Measurements from ENCODE around the gene HOXD1. TPM values are rescaled to one million over a fixed set of nuclear protein-coding genes. Genes with fewer than 3 reads are reported as not detected.

Gene HOXD1
- polyA plus RNA-seq, 1 experiment, result not detected

GRCh38 chr2:176164611-176165369, 23.7 kb upstream of the HOXD1 start:
- no peak for TF ChIP-seq CTCF (IDR thresholded peaks at IDR 0.05; ENCODE audit: insufficient read depth, low read depth, low read length)
- ChIA-PET POLR2A (no interaction called here), CTCF (interaction anchor here (0.6 to 1.0 kb wide), 2 partner anchors 390 to 1569 kb away, joined by 3 to 4 read pairs; no protein-coding TSS in a partner anchor)
- H3K27me3 ChIP-seq (ENCODE audit: control insufficient read depth, insufficient read depth, low read length), result peaks cover 56% of the 10 kb centered on the region
- no peak overlapping the region for H3K4me3 ChIP-seq (ENCODE audit: low read depth, low read length)
- no peaks in the 10 kb centered on the region for H3K36me3 ChIP-seq (ENCODE audit: control insufficient read depth, insufficient read depth, low read length)
- DNase-seq (ENCODE audit: low read depth), result no peak

GRCh38 chr2:176165370-176166050, 23.0 kb upstream of the HOXD1 start:
- CTCF ChIA-PET, result no interaction called here
- no peak overlapping the region for H3K4me3 ChIP-seq (ENCODE audit: low read depth, low read length)
- POLR2A ChIA-PET, result no interaction called here
- H3K36me3 ChIP-seq (ENCODE audit: control insufficient read depth, insufficient read depth, low read length), result no peaks in the 10 kb centered on the region
- no peak for DNase-seq (ENCODE audit: low read depth)
- TF ChIP-seq CTCF (IDR thresholded peaks at IDR 0.05; ENCODE audit: insufficient read depth, low read depth, low read length), result no peak
- peaks cover 53% of the 10 kb centered on the region for H3K27me3 ChIP-seq (ENCODE audit: control insufficient read depth, insufficient read depth, low read length)

- CTCF ChIA-PET, result interaction anchor here (1.1 kb wide), 1 partner anchor 26 kb away, joined by 4 read pairs; no protein-coding TSS in a partner anchor
- DNase-seq (ENCODE audit: low read depth), result no peak
- H3K4me3 ChIP-seq (ENCODE audit: low read depth, low read length), result no peak overlapping the region
- no peak for TF ChIP-seq CTCF (IDR thresholded peaks at IDR 0.05; ENCODE audit: insufficient read depth, low read depth, low read length)
- POLR2A ChIA-PET, result no interaction called here
- H3K27me3 ChIP-seq (ENCODE audit: control insufficient read depth, insufficient read depth, low read length), result peaks cover 49% of the 10 kb centered on the region
- H3K36me3 ChIP-seq (ENCODE audit: control insufficient read depth, insufficient read depth, low read length), result no peaks in the 10 kb centered on the region
Measured at GRCh38 chr2:176166272-176166671, 22.2 kb upstream of the HOXD1 start.

- Histone ChIP-seq H3K4me3 (ENCODE audit: low read depth, low read length) (no peak overlapping the region), H3K27me3 (ENCODE audit: control insufficient read depth, insufficient read depth, low read length) (peaks cover 49% of the 10 kb centered on the region), H3K36me3 (ENCODE audit: control insufficient read depth, insufficient read depth, low read length) (no peaks in the 10 kb centered on the region)
- ChIA-PET POLR2A (no interaction called here), CTCF (interaction anchor here (1.1 kb wide), 2 partner anchors 27 to 485 kb away, joined by 3 to 4 read pairs; no protein-coding TSS in a partner anchor)
- TF ChIP-seq CTCF (IDR thresholded peaks at IDR 0.05; ENCODE audit: insufficient read depth, low read depth, low read length), result no peak
- DNase-seq (ENCODE audit: low read depth), result no peak
Measured at GRCh38 chr2:176167398-176167797, 21.1 kb upstream of the HOXD1 start.

GRCh38 chr2:176169181-176169580, 19.3 kb upstream of the HOXD1 start:
- no peak for DNase-seq (ENCODE audit: low read depth)
- no peaks in the 10 kb centered on the region for H3K36me3 ChIP-seq (ENCODE audit: control insufficient read depth, insufficient read depth, low read length)
- CTCF ChIA-PET, result no interaction called here
- no peak for TF ChIP-seq CTCF (IDR thresholded peaks at IDR 0.05; ENCODE audit: insufficient read depth, low read depth, low read length)
- H3K4me3 ChIP-seq (ENCODE audit: low read depth, low read length), result no peak overlapping the region
- POLR2A ChIA-PET, result no interaction called here
- H3K27me3 ChIP-seq (ENCODE audit: control insufficient read depth, insufficient read depth, low read length), result peaks cover 39% of the 10 kb centered on the region
